Activated naive CD4-positive, alpha-beta T cell treated with anti-CD3 and anti-CD28 coated beads, Interleukin-2, amount 50 U/mL, for 16 hours (primary cell): Measurements from ENCODE around the gene METTL9.
A peak's percentile ranks its signal among the peaks of the same experiment; 100 is the strongest.
"Not testable (repeated sequence)": the region's sequence is repeated elsewhere in the genome, so short reads cannot be mapped to it uniquely, and the experiment has no call there.

ENCODE experiments used
- DNase-seq: peaks from one replicate; pipeline ENCODE4 v3.0.0-alpha.2; 2020

METTL9 gene

DNA sequence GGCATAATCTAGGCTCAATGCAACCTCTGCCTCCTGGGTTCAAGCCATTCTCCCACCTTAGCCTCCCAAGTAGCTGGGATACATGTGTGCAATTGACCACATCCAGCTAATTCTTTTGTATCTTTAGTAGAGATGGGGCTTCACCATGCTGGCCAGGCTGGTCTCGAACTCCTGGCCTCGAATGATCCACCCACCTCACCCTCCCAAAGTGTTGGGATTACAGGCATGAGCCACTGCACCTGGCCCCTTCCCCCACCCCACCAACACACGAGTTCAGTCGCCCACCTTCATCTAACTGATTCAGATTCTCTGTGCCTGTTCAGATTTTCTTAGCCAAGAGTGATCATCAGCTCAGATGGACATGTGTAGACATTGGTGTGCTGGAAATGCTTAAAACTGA lies 25.0 kb upstream of the METTL9 start:
- DNase-seq: no peak

DNA sequence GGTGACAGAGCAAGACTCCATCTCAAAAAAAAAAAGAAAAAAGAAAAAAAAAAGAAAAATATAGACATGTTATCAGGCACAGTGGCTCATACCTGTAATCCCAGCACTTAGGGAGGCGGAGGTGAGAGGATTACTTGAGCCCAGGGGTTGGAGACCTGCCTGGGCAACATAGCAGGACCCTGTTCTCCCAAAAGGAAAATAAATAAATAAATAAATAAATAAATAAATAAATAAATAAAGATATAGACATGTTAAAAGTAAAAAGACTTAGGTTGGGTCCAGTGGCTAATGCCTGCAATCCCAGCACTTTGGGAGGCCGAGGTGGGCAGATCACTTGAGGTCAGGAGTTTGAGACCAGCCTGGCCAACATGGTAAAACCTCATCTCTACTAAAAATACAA lies 23.1 kb upstream of the METTL9 start:
- DNase-seq: not testable (repeated sequence)

DNA sequence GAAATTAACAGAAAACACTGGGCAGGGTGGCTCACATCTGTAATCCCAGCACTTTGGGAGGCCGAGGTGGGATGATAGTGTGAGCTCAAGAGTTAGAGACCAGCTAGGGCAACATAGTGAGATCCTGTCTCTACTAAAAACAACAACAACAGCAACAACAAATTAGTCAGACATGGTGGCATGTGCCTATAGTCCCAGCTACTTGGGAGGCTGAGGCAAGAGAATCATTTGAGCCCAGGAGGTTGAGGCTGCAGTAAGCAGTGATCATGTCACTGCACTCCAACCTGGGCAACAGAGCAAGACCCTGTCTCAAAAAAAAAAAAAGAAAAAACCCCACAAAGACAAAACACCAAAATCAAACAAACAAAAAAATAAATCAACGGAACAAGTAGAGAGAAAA lies 21.9 kb upstream of the METTL9 start:
- not testable (repeated sequence) for DNase-seq

DNA sequence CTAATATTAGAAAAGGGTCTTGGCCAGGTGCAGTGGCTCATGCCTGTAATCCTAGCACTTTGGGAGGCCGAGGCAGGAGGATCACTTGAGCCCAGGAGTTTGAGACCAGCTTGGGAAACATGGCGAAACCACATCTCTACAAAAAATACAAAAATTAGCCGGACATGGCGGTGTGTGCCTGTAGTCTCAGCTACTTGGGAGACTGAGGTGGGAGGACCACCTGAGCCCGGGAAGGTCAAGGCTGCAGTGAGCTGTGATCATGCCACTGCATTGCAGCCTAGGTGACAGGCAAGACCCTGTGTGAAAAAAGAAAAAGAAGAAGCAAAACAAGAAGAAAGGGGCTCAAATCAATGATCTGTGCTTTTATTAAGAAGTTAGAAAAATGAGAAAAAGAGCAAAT lies 21.1 kb upstream of the METTL9 start:
- DNase-seq: not testable (repeated sequence)

DNA sequence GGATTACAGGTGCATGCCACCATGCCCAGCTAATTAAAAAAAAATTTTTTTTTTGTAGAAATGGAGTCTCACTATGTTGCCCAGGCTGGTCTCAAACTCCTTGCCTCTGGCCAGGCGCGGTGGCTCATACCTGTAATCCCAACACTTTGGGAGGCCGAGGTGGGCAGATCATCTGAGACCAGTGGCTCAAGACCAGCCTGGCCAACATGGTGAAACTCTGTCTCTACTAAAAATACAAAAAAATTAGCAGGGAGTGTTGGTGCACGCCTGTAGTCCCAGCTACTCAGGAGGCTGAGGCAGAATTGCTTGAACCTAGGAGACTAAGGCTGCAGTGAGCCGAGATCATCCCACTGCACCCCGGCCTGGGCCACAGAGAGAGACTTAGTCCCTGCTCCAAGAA lies 19.2 kb upstream of the METTL9 start:
- not testable (repeated sequence) for DNase-seq

GRCh38 chr16:21580807-21581206 lies 18.6 kb upstream of the METTL9 start:
- DNase-seq: no peak

- DNase-seq: no peak
These were observed 14.6 kb upstream of the METTL9 start for GRCh38 chr16:21584817-21585216.

GRCh38 chr16:21588593-21588992 lies 10.8 kb upstream of the METTL9 start:
- not testable (repeated sequence) for DNase-seq

GRCh38 chr16:21589551-21589950 lies 9.8 kb upstream of the METTL9 start:
- no peak for DNase-seq

DNA sequence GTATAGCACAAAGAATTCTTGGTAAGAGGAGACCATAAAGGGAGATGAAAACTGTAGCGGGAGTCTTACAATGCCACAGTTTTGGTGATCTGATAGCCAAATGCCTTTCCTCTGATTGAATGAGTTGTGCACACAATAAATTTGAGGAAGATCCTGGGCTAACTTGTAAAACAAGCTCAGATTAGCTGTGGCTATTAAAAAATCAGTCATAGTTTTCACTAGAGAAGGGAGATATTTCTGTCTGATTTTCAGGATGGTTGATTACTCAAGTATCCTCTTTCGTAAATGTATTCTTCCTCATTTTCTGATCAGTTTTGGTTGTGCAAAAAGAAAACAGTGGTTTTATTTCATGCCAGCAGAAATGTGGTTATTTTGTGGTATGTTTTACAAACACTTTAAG lies 9.1 kb upstream of the METTL9 start:
- DNase-seq: no peak

- no peak for DNase-seq
These were observed 8.6 kb upstream of the METTL9 start for GRCh38 chr16:21590796-21591195.

DNA sequence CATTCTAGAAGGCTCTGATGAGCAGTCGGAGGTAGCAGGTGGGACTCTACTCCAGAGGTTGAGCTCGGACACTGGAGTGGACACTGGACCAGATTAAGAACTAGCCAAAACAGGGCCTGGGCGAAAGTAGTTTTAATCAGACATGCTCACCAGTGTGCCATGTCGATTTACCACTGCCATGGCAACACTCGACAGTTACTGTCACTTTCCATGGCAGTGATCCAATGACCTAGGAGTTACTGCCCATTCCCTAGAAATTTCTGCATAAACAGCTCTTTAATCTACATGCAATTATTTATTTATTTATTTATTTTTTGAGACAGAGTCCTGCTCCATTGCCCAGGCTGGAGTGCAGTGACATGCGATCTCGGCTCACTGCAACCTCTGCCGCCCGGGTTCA lies 7.2 kb upstream of the METTL9 start:
- no peak for DNase-seq

- no peak for DNase-seq
These were observed 5.7 kb upstream of the METTL9 start for GRCh38 chr16:21593530-21594289.

- no peak for DNase-seq
These were observed 1.8 kb upstream of the METTL9 start for GRCh38 chr16:21597561-21598030.

- no peak for DNase-seq
These were observed 1.2 kb upstream of the METTL9 start for GRCh38 chr16:21598206-21598605.

DNA sequence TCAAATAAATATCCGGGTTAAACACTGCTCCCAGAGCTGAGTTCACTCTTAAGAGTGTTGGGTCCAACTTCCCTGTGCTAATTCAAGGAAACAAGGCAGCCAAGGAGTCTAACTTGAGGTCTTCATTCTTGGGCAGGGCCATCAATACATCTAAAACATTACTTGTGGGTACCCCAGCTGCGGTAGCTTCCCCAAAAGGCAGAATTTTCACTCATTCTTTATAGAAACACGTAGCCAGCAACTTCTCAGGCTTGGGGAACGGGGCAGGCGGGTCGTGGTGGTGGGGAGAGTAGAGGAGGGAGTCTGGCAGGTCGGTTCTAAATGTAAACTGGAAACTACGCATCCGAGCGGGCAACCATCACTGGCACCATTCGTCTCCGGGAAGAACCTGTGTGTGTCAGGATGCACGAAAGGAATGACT lies 666 bp upstream of the METTL9 start:
- peak; percentile 33 for DNase-seq

DNA sequence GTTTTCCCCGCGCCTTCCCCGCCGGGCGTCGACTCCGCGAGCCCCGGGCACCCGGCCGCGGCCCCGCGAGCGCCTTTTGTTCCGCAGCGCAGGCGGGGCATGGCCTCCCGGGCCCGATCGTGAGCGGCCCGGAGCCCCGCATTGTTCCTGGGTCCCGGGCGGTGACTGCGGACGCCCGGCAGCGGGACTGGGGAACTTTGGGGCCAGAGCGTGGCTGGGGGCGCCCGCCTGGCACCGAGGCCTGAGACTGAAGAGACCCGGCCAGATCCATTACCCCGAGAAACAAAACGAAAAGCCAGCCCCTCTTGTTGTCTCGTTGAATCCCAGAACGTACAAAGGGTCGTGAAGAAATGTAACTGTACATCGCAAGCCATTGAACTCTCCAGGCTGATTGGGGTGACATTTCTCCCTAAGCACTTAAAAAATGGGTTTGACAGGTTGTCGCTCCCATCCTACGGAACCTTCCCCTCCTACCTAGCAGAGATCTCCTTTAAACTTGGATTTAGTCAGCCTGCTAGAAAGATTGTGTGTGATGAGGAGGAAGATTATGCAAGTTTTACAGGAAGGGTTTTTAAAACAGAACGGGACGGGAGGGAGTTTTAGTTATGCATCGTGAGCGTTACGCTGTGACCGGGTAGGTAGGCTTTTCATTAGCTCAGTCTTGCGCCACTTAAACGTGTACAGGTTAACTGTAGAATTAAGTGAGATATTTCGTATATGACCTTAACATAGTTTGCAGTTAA lies 825 bp downstream of the METTL9 start:
- no peak for DNase-seq

DNA sequence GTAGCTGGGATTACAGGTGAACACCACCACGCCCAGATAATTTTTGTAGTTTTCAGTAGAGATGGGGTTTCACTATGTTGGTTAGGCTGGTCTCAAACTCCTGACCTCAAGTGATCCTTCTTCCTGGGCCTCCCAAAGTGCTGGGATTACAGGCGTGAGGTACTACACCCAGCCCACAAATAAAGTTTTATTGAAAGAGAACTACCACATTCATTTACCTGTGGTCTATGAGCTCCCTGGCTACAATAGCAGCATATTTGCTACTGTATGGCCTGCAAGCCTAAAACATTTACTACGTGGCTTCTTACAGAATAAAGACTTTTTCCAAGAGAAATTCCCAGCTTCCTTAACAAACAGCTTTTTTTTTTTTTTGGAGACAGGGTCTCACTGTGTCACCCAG lies 3.4 kb downstream of the METTL9 start:
- no peak for DNase-seq

DNA sequence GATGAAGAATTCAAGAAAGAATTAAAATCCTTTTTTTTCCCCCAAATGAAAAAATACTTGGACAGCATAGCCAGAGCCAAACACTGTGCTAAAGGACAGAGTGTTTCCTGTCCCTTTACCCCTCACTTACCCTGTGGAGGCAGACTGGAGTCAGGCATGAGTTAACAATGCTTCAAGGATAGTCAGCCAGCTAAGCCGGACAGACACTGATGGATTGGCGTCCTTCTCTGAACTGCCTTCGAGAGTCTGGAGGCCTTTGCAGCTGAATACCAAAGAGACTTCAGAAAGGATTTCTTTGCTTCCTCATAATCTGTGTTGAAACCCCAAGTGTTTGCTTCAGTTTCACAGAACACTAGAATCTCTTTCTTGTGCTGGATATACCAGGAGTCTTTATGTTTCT lies 4.6 kb downstream of the METTL9 start:
- no peak for DNase-seq

- not testable (repeated sequence) for DNase-seq
These were observed 6.5 kb downstream of the METTL9 start for GRCh38 chr16:21605848-21606247.

DNA sequence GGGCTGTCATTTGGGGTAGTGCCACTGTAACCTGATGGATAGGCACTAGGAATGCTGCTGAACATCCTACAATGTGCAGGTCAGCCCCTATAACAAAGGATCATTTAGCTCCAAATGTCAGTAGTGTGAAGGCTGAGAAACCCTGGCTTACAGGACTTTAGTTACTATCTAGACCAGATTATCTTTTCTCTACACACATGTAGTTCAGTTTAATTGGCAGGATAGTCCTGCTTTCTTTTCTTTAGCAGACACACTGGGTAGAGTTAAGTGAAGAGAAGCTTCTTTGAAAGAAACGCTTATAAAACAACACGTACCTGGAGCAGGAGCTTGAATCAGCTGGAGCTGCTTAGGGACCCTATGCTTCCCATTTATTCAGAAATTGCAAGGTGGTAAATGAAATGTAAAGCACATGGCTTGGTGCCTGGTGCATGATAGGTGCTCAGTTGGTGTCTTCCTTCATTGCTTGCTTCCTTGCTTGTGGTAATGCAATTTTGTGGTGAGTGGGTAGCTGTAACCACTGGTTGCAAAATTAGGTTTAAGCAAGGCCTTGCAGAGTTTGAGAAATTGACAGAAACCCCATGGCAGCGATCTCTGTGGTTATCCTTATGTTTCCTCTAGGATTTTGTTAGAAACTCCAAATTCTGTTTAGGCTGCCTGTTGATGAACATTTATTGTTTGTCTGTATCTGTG lies 9.4 kb downstream of the METTL9 start:
- DNase-seq: no peak

DNA sequence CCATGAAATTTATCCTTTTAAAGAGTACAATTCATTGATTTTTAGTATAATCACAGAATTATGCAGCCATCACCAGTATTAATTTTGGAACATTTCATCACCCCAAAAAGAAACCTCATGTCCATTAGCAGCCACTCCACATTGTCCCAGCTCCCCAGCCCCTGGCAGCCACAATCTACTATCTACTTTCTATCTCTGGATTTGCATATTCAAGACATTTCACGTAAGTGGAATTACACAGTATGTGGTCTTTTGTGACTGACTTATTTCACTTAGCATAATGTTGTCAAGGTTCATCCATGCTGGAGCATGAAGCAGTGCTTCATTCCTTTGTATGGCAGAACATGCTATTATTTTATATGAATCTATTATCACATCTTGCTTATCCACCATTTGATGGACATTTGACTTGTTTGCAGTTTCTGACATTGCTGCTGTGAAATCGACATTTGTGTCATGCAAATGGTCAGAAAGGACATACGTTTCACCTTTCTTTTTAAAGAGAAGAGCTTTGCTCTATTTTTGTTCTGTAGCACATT lies 10.7 kb downstream of the METTL9 start:
- no peak for DNase-seq

DNA sequence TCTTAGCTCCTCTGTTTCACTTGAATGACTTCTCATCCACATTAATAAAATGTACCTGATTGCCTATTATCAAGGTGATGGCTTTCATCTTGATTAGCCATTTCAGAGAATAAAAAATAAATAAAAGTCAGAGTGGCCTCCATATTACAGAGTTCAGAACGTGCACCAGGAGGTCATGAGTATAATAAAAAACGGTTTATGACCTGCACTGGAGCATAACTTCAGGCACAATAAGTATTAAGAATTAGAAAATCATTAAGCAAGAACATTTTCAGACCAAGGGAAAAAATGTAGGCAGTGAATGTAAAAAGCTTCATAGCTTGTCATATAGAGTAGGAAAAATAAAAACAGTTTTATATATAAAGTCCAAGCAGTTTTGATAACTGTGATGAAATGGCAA lies 11.4 kb downstream of the METTL9 start:
- no peak for DNase-seq

GRCh38 chr16:21611198-21611555 lies 11.8 kb downstream of the METTL9 start:
- DNase-seq: no peak
